H1 (cell line): ENCODE measurements around the gene PDZRN3. TPM values are rescaled to one million over a fixed set of nuclear protein-coding genes. Genes with fewer than 3 reads are reported as not detected.

Source experiments
- CTCF ChIA-PET: fragments of 300-600 bp; sonication (Branson Sonifier 250); formaldehyde crosslinking; loops from one replicate; lab custom pipeline; 2021; ENCODE audit not compliant: partially characterized antibody; lab: Charles Lee
- POLR2A ChIA-PET: fragments of 300-600 bp; sonication (Branson Sonifier 250); formaldehyde crosslinking; loops from one replicate; lab custom pipeline; 2021; ENCODE audit warnings: inconsistent platforms; ENCODE audit not compliant: partially characterized antibody; lab: Charles Lee
- DNase-seq, 2 experiments: peaks; one replicate each; pipeline versions ENCODE4 v3.0.0 to v3.0.0-alpha.2; 2010 to 2022; ENCODE audit warnings: low spot score in 2 of 2, low read depth in 1 of 2, mixed read lengths in 1 of 2
- FAIRE-seq: peaks from 2 replicates; lab custom pipeline; 2011; peaks lifted over from hg19 to GRCh38; lab: Jason Lieb, UNC
- H2AFZ ChIP-seq: 2 replicates; pipeline ENCODE4 v1.8.1; 2012; ENCODE audit warnings: low read length, inconsistent platforms
- H2AK5ac ChIP-seq: 2 replicates; pipeline ENCODE4 v1.6.1; 2013; ENCODE audit warnings: low read depth, low read length
- H2BK120ac ChIP-seq: replicated peaks from 2 replicates; pipeline ENCODE3; 2013; ENCODE audit warnings: low read depth, low read length, inconsistent platforms
- H2BK12ac ChIP-seq: 2 replicates; pipeline ENCODE4 v1.6.1; 2013; ENCODE audit warnings: low read depth, low read length
- H2BK15ac ChIP-seq: 2 replicates; pipeline ENCODE4 v1.6.1; 2013; ENCODE audit warnings: low read length
- H2BK20ac ChIP-seq: 2 replicates; pipeline ENCODE4 v1.6.1; 2013; ENCODE audit warnings: low read length
- H2BK5ac ChIP-seq: 2 replicates; pipeline ENCODE4 v1.6.1; 2013; ENCODE audit warnings: low read depth, low read length
- H3K14ac ChIP-seq: 2 replicates; pipeline ENCODE4 v1.6.1; 2013; ENCODE audit warnings: inconsistent platforms; ENCODE audit not compliant: insufficient read length
- H3K18ac ChIP-seq: 2 replicates; pipeline ENCODE4 v1.6.1; 2013; ENCODE audit warnings: low read length; ENCODE audit errors: extremely low read depth
- H3K23ac ChIP-seq: 2 replicates; pipeline ENCODE4 v1.6.1; 2013; ENCODE audit warnings: inconsistent platforms; ENCODE audit not compliant: insufficient read length
- H3K23me2 ChIP-seq: 2 replicates; pipeline ENCODE4 v1.6.1; 2013; ENCODE audit warnings: low read depth, low read length
- H3K27ac ChIP-seq: 2 replicates; pipeline ENCODE4 v1.6.1; 2011; ENCODE audit warnings: low read depth, low read length, inconsistent platforms
- H3K27me3 ChIP-seq, 4 experiments: replicated peaks in 1 of 4; 1 replicate in 1 of 4; 2 replicates in 3 of 4; pipeline versions ENCODE4 v1.6.1 to v1.8.1; 2011 to 2013; ENCODE audit warnings: low read length in 3 of 4, mild to moderate bottlenecking in 3 of 4, inconsistent platforms in 2 of 4, mixed read lengths in 2 of 4, moderate library complexity in 1 of 4; ENCODE audit not compliant: control insufficient read depth in 3 of 4, insufficient read depth in 3 of 4; ENCODE audit errors: extremely low read depth in 1 of 4
- H3K36me3 ChIP-seq, 4 experiments: 2 replicates each; pipeline versions ENCODE4 v1.6.1 to v1.8.1; 2011 to 2013; ENCODE audit warnings: mild to moderate bottlenecking in 4 of 4, low read length in 3 of 4, moderate library complexity in 2 of 4, control low read depth in 1 of 4, inconsistent platforms in 1 of 4; ENCODE audit not compliant: insufficient read depth in 4 of 4, control insufficient read depth in 2 of 4
- H3K4ac ChIP-seq: replicated peaks from 2 replicates; pipeline ENCODE3; 2013; ENCODE audit warnings: low read length, low read depth, mixed read lengths, inconsistent platforms; ENCODE audit not compliant: insufficient read length
- H3K4me1 ChIP-seq, 4 experiments: replicated peaks in 1 of 4; 1 replicate in 1 of 4; 2 replicates in 3 of 4; pipeline versions ENCODE4 v1.6.1 to v1.8.1; 2011 to 2013; ENCODE audit warnings: low read length in 3 of 4, inconsistent platforms in 2 of 4, mixed read lengths in 1 of 4; ENCODE audit not compliant: insufficient read depth in 4 of 4, control insufficient read depth in 3 of 4
- H3K4me2 ChIP-seq, 2 experiments: 2 replicates each; pipeline versions ENCODE4 v1.6.1 to v1.8.1; 2011 to 2013; ENCODE audit warnings: low read depth in 2 of 2, low read length in 2 of 2, control low read depth in 1 of 2, inconsistent platforms in 1 of 2, mild to moderate bottlenecking in 1 of 2; ENCODE audit not compliant: insufficient read depth in 1 of 2
- H3K4me3 ChIP-seq, 4 experiments: fragments of 200-600, 300-600 bp in 1 of 4; sonication (generic), shearing (Covaris generic), sonication (Bioruptor Twin) in 1 of 4; 2 replicates each; pipeline versions ENCODE4 v1.5.1 to v1.8.1; 2011 to 2016; ENCODE audit warnings: low read length in 4 of 4, low read depth in 3 of 4, control low read depth in 2 of 4, inconsistent platforms in 2 of 4, mild to moderate bottlenecking in 2 of 4, mixed read lengths in 1 of 4, moderate library complexity in 1 of 4; ENCODE audit not compliant: insufficient read depth in 2 of 4; ENCODE audit errors: extremely low read depth in 1 of 4
- H3K56ac ChIP-seq: replicated peaks from 2 replicates; pipeline ENCODE3; 2013; ENCODE audit warnings: low read depth, mild to moderate bottlenecking, mixed read lengths, low read length, inconsistent platforms; ENCODE audit not compliant: insufficient read length
- H3K79me1 ChIP-seq: 2 replicates; pipeline ENCODE4 v1.6.1; 2013; ENCODE audit warnings: low read depth, low read length, control low read depth
- H3K79me2 ChIP-seq, 2 experiments: 2 replicates each; pipeline versions ENCODE4 v1.6.1 to v1.8.1; 2012 to 2013; ENCODE audit warnings: low read length in 2 of 2, mild to moderate bottlenecking in 2 of 2, inconsistent platforms in 1 of 2; ENCODE audit not compliant: insufficient read depth in 2 of 2, control insufficient read depth in 1 of 2
- H3K9ac ChIP-seq, 4 experiments: replicated peaks in 1 of 4; 1 replicate in 1 of 4; 2 replicates in 3 of 4; pipeline versions ENCODE4 v1.6.1 to v1.8.1; 2011 to 2013; ENCODE audit warnings: low read depth in 3 of 4, low read length in 3 of 4, control low read depth in 2 of 4, mild to moderate bottlenecking in 2 of 4, moderate library complexity in 2 of 4, inconsistent platforms in 1 of 4; ENCODE audit errors: extremely low read depth in 1 of 4
- H3K9me3 ChIP-seq, 2 experiments: 2 replicates each; pipeline versions ENCODE4 v1.6.1 to v1.8.1; 2012 to 2013; ENCODE audit warnings: mild to moderate bottlenecking in 2 of 2, moderate library complexity in 2 of 2, control low read depth in 1 of 2, inconsistent platforms in 1 of 2, low read depth in 1 of 2, low read length in 1 of 2, mixed read lengths in 1 of 2; ENCODE audit not compliant: insufficient read depth in 2 of 2
- H4K20me1 ChIP-seq, 2 experiments: replicated peaks in 1 of 2; 2 replicates each; pipeline versions ENCODE3 to v1.8.1; 2011 to 2013; ENCODE audit warnings: inconsistent platforms in 2 of 2, low read length in 2 of 2, mild to moderate bottlenecking in 1 of 2; ENCODE audit not compliant: insufficient read depth in 2 of 2, control insufficient read depth in 1 of 2
- H4K5ac ChIP-seq: 2 replicates; pipeline ENCODE4 v1.6.1; 2013; ENCODE audit warnings: low read length, low read depth, mixed read lengths, inconsistent platforms; ENCODE audit not compliant: insufficient read length
- H4K8ac ChIP-seq: 2 replicates; pipeline ENCODE4 v1.8.0; 2013; ENCODE audit warnings: mild to moderate bottlenecking, moderate library complexity, low read length, inconsistent platforms; ENCODE audit not compliant: insufficient read depth; ENCODE audit errors: extremely low read depth
- H4K91ac ChIP-seq: replicated peaks from 2 replicates; pipeline ENCODE3; 2013; ENCODE audit warnings: low read length, mixed read lengths, inconsistent platforms; ENCODE audit not compliant: insufficient read length
- GTF2F1 ChIP-seq: IDR thresholded peaks from 2 replicates; pipeline ENCODE4 v1.6.1; 2012; ENCODE audit warnings: low read depth, low read length, improper control_type of control experiment, borderline replicate concordance
- KDM1A ChIP-seq: fragments of 200-600, 300-600 bp; sonication (generic); IDR thresholded peaks from 2 replicates; pipeline ENCODE4 v1.7.1; 2016; ENCODE audit warnings: mild to moderate bottlenecking, low read length, borderline replicate concordance
- WGBS, 2 experiments: shearing (Covaris generic) in 1 of 2; methylation state at CpG; one replicate each; pipeline versions ENCODE4 v1.1.6 to v1.1.7; 2013 to 2015; ENCODE audit warnings: low lambda C conversion rate in 2 of 2, mixed read lengths in 2 of 2, inconsistent platforms in 1 of 2, low coverage in 1 of 2, missing lambda C conversion rate in 1 of 2; ENCODE audit not compliant: insufficient replicate concordance in 2 of 2, insufficient coverage in 1 of 2, insufficient read length in 1 of 2; ENCODE audit errors: extremely low coverage in 1 of 2, missing lambda C conversion rate in 1 of 2; 5-methylcytosine and 5-hydroxymethylcytosine counted together
- polyA plus RNA-seq, 7 experiments: library from polyadenylated mRNA; depleted of rRNA in 3 of 7; stranded (reverse) in 5 of 7; unstranded in 2 of 7; fragments of >200 nt in 5 of 7; fragments of 200-250 nt in 2 of 7; gene quantifications; 1 replicate in 5 of 7; 2 replicates in 1 of 7; 4 replicates in 1 of 7; pipeline versions ENCODE4 v1.2.1 to v1.2.3, GENCODE V29; 2011 to 2013; ENCODE audit warnings: missing spikeins in 2 of 7, mixed read lengths in 2 of 7
- total RNA-seq: library from RNA; stranded (reverse); fragmentation: NEBNext Ultra II Directional; extraction: Animal tissue kit (Norgen Biotek cat#: 25700); gene quantifications from 2 replicates; pipeline ENCODE4 v1.2.1, GENCODE V29; 2021

Gene PDZRN3
- total and polyA plus RNA-seq, 2 of the 8 experiments (the other 6 are each of a cell fraction or from before 2014, with no cell fraction given), result 4.2 to 20.5 TPM

DNA sequence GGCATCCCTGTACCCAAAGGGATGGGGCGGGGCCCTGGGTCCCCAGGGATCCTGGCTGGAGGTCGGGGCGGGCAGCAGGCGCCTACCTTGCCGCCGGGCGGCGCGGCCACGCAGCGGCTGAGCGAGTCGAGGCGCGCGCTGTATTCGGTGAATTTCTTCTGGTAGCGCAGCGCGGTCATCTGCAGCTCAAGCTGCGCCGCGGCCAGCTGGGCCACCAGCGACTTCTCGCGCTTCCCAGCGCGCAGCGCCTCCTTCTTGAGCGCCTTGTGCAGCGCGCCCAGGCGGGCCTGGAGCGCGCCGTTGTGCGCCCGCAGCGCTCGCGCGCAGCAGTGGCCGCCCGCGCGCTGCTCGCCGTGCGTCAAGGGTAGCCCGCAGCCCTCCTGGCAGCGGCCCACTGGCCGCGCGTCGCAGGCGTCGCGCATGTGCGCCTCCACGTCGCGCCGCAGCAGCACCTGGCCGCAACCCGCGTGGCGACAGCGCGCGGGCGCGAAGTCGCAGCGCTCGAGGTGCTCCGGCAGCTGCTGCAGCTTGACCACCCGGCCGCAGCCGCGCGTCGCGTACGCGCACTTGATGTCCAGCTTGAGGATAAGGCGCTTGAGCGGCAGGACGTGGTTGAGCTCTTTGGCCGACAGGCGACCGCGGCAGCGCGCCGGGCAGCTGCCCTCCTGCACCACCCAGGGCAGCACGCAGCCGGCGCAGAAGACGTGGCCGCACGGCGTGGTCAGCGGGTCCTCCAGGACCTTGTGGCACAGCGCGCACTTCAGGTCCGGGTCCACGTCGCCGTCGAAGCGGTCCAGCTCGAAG lies 522 bp downstream of the PDZRN3 start:
- Histone ChIP-seq H3K79me1 (no peaks in the 10 kb centered on the region; the same call in 1 of the 2 replicates), H2AFZ (peak overlapping the region; percentile 91), H3K23ac (no peak overlapping the region), H4K8ac (peak overlapping the region; percentile 93), H2BK5ac (peak overlapping the region; percentile 85; the same call in 1 of the 2 replicates), H2BK120ac (no peak overlapping the region), H4K20me1 (peaks cover 8 to 9% of the 10 kb centered on the region in 2 experiments), H2AK5ac (no peak overlapping the region), H2BK20ac (no peak overlapping the region), H3K4me2 (peak overlapping the region; percentile 77 to 100), H3K18ac (peak overlapping the region; percentile 85), H4K5ac (no peak overlapping the region), H3K9ac (peak overlapping the region; percentile 0 to 54 (median 26); a peak in 5 of 7 replicates), H3K4me3 (peak overlapping the region; percentile 66 to 79 (median 69)), H3K27ac (no peak overlapping the region), H4K91ac (peak overlapping the region; percentile 82), H3K79me2 (peaks cover 0 to 37% of the 10 kb centered on the region in 2 experiments; a peak in 2 of 4 replicates), H3K4me1 (peaks cover 8 to 25% (median 9%) of the 10 kb centered on the region in 4 experiments), H3K56ac (no peak overlapping the region), H3K36me3 (peaks cover 0 to 2% (median 0%) of the 10 kb centered on the region in 4 experiments; a peak in 1 of 8 replicates), H3K23me2 (peaks cover 15% of the 10 kb centered on the region; the same call in 1 of the 2 replicates), H3K27me3 (peaks cover 0 to 18% (median 9%) of the 10 kb centered on the region in 4 experiments; a peak in 5 of 7 replicates), H2BK15ac (peak overlapping the region; percentile 88; the same call in 1 of the 2 replicates), H3K14ac (no peak overlapping the region), H3K4ac (no peak overlapping the region), H3K9me3 (no peaks in the 10 kb centered on the region), H2BK12ac (no peak overlapping the region; the same call in 1 of the 2 replicates)
- CTCF ChIA-PET, result interaction anchor here (0.7 to 3.0 kb wide), 13 partner anchors 10 to 224 kb away, joined by 3 to 14 read pairs (median 3); no protein-coding TSS in a partner anchor
- no peak for FAIRE-seq
- WGBS, 2 experiments, result 4% methylated on average over 97 of the region's 112 CpGs; no CpG with 5 or more reads in 1 of the 2 experiments
- peak; percentile 57 to 79 for DNase-seq
- POLR2A ChIA-PET, result interaction anchor here (0.5 to 1.8 kb wide), 7 partner anchors 10 to 639 kb away, joined by 3 to 6 read pairs (median 4); no protein-coding TSS in a partner anchor
- TF ChIP-seq KDM1A, result no peak
- no peak for TF ChIP-seq GTF2F1
